GM13976 (cell line): ENCODE measurements around the gene PIEZO2.

Experiments
- DNase-seq: peaks from one replicate; pipeline ENCODE4 v3.0.0; 2012; ENCODE audit warnings: low spot score
- CTCF ChIP-seq: IDR thresholded peaks from 2 replicates; pipeline ENCODE4 v1.5.1; 2012; ENCODE audit warnings: borderline replicate concordance, mild to moderate bottlenecking; ENCODE audit not compliant: insufficient read depth; ENCODE audit errors: extremely low read depth, missing control alignments, control extremely low read depth
- in situ Hi-C: fragments of 300-500 bp; cut with MboI; formaldehyde crosslinking; loops from one replicate; pipeline ENCODE4 v1.12.0; 2022; ENCODE audit warnings: low sequenced_read_pairs, mixed read lengths, inconsistent platforms; ENCODE audit not compliant: unreplicated experiment

PIEZO2 gene

GRCh38 chr18:11037533-11038240 lies 111.7 kb downstream of the PIEZO2 start:
- no peak for DNase-seq
- no peak for TF ChIP-seq CTCF
- in situ Hi-C loops = loop anchor here (25.0 kb wide), 1 partner anchor 100 kb away; the partner anchor contains the start of gene PIEZO2

GRCh38 chr18:11035814-11036495 lies 113.4 kb downstream of the PIEZO2 start:
- no peak for DNase-seq
- no peak for TF ChIP-seq CTCF
- in situ Hi-C loops = loop anchor here (25.0 kb wide), 1 partner anchor 101 kb away; the partner anchor contains the start of gene PIEZO2

GRCh38 chr18:11035376-11035775 lies 114.0 kb downstream of the PIEZO2 start:
- DNase-seq = no peak
- TF ChIP-seq CTCF = no peak
- in situ Hi-C loops = loop anchor here (25.0 kb wide), 1 partner anchor 102 kb away; the partner anchor contains the start of gene PIEZO2

- DNase-seq = no peak
- no peak for TF ChIP-seq CTCF
- in situ Hi-C loops = loop anchor here (25.0 kb wide), 1 partner anchor 102 kb away; the partner anchor contains the start of gene PIEZO2
Observed at GRCh38 chr18:11034884-11035283, 114.5 kb downstream of the PIEZO2 start.

GRCh38 chr18:11033503-11033902 lies 115.9 kb downstream of the PIEZO2 start:
- TF ChIP-seq CTCF = no peak
- in situ Hi-C loops = loop anchor here (25.0 kb wide), 1 partner anchor 104 kb away; the partner anchor contains the start of gene PIEZO2
- DNase-seq = no peak

GRCh38 chr18:11031966-11032365 lies 117.4 kb downstream of the PIEZO2 start:
- no peak for TF ChIP-seq CTCF
- DNase-seq = no peak
- in situ Hi-C loops = loop anchor here (25.0 kb wide), 1 partner anchor 105 kb away; the partner anchor contains the start of gene PIEZO2
